ENCODE measurements around the gene CPT1A.

DNA sequence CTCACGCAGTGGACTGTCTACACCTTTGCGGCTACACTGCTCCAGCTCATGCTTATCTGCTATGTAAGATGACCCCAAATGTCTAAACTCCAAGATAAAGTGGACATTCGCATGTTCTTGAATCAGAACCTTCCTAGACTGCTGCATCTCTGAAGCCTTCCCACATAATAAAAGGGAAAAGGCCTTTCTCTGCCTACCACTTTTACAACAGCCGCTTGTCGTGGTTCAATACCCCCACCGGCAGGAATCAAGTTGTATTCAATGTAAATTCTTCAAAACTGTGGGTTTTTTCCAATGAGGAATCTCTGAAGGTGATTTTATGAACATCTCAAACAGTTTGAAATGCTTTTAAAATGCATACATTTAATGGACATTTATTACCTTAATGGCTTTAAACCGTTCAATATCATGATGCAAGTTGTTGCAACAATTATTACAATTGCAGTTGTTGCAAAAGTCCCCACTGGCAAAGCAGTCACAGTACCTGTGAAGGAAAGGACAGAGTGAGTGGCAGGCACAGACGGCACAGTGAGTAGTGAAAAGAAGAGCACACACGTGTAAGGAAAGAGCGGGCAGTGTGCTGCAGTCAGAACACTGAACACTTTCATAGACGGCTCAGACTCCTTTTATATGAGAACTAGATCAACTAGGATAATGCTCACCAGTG, 126.1 kb downstream of the CPT1A start:
- TF ChIP-seq, protein P1, sequence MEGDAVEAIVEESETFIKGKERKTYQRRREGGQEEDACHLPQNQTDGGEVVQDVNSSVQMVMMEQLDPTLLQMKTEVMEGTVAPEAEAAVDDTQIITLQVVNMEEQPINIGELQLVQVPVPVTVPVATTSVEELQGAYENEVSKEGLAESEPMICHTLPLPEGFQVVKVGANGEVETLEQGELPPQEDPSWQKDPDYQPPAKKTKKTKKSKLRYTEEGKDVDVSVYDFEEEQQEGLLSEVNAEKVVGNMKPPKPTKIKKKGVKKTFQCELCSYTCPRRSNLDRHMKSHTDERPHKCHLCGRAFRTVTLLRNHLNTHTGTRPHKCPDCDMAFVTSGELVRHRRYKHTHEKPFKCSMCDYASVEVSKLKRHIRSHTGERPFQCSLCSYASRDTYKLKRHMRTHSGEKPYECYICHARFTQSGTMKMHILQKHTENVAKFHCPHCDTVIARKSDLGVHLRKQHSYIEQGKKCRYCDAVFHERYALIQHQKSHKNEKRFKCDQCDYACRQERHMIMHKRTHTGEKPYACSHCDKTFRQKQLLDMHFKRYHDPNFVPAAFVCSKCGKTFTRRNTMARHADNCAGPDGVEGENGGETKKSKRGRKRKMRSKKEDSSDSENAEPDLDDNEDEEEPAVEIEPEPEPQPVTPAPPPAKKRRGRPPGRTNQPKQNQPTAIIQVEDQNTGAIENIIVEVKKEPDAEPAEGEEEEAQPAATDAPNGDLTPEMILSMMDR (IDR thresholded peaks at IDR 0.05; ENCODE audit: low read length) = no peak
- TF ChIP-seq EZH2 (IDR thresholded peaks at IDR 0.05; ENCODE audit: borderline replicate concordance, low read length) = no peak
